Measurements from ENCODE around the gene ZNF277.

The ZNF277 gene

GRCh38 chr7:112206238-112206990 lies at the start of gene ZNF277, which contains the start of gene DOCK4:
Gene ZNF277 (plus strand): TSS chr7:112206695. CDS start chr7:112206717, 22 bp downstream.
Gene DOCK4 (minus strand): TSS chr7:112206399. CDS start chr7:112206138, 261 bp downstream.
- DNase-seq = peak; percentile 96

DNA sequence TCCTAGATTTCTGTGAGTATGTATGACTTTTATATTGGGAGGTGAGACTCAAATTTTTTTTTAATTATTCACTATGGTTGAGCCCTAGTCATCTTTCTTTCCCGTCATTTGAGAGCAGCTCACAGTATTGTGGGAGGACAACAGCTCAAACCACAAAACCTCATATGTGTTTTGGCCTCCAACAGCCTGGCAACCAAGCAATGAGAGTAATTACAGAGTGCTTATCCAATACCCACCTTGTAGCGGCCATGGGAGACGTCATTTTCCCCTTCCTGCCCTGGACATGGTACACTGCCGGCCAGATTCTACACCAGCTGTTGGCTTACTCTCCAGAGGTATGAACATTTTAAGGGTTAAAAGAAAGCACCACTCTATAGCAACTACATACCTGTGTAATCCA lies 49.4 kb upstream of the ZNF277 start:
- DNase-seq = no peak

GRCh38 chr7:112159351-112159750 lies 47.1 kb upstream of the ZNF277 start:
- no peak for DNase-seq

DNA sequence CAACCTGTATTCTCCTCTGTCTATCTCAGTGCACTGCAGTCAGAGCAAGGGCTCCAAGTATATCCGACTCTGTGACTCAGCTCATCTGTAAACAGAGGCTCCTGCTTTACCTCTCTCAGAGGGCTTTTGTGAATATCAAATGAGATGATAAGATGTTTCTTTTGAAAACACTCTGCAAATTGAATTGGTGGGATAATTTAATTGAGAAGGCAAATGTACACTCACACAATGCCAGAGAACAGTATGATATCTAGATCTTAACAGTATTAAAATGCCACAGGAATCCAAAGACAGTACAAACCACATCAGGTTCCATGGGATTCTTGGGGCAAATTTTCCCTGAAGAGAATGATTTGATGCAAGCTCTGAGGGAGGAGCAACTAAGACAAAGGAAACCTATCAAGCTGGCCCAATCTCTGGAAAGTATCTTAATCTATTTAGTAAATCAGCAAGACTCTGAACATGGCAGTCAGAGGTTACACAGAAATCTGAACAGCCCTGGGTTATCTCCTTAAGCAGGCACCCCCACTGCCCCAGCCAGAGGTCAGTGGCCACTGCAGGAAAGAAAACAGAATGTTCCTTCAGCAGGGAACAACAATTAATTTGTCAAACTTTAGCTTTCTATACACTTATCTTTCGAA lies 46.2 kb upstream of the ZNF277 start:
- DNase-seq = no peak

DNA sequence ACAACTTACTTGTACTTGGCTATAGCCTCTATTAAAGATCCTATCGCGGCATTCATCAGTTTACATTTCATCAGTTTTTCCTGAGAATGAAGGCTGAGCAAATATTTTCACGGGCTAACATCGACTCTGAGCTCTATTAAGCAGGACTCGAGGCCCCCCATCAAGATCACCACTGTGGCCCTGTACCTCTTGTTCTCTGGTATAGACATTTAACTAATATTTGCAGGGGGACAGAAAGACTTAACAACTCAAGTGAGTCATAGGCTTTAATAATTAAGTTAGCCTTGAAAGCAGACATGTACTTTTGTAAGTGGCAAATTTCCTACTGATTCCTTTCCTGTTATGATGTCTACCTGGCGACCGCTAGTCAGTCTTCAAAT lies 45.7 kb upstream of the ZNF277 start:
- DNase-seq = no peak

GRCh38 chr7:112161253-112162141 lies 45.0 kb upstream of the ZNF277 start:
- DNase-seq = no peak

GRCh38 chr7:112162142-112162766 lies 44.2 kb upstream of the ZNF277 start:
- DNase-seq = no peak

- no peak for DNase-seq
Observed at GRCh38 chr7:112162784-112163506, 43.5 kb upstream of the ZNF277 start.

GRCh38 chr7:112167147-112167546 lies 39.3 kb upstream of the ZNF277 start:
- DNase-seq = no peak

DNA sequence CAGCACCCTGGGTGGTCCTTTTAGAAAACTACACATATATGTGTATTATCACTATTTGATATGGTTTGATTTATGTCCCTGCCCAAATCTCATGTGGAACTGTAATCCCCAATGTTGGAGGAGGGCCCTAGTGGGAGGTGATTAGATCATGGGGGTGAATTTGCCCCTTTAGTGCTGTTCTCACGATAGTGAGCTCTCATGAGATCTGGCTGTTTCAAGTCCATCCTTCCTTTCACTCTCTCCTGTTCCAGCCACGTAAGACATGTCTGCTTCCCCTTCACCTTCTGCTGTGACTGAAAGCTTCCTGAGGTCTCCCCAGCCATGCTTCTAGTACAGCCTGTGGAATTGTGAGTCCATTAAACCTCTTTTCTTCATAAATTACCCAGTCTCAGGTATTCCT lies 37.6 kb upstream of the ZNF277 start:
- no peak for DNase-seq

DNA sequence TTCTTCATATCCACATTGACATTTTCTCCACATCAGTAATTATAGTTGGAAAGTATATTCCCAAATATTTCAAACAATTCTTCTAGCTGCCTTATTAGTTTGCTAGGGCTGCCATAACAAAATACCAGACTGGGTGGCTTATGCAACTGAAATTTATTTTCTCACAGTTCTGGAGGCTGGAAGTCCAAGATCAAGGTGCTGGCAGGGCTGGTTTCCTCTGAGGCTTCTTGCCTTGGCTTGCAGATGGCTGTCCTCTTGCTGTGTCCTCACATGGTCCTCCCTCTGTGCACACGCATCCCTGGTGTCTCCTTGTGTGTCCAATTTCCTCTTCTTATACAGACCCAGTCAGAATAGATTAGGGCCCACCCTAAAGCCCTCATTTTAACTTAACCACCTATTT lies 34.8 kb upstream of the ZNF277 start:
- no peak for DNase-seq

GRCh38 chr7:112172870-112173567 lies 33.5 kb upstream of the ZNF277 start:
- no peak for DNase-seq

GRCh38 chr7:112173568-112173905 lies 33.0 kb upstream of the ZNF277 start:
- DNase-seq = no peak

DNA sequence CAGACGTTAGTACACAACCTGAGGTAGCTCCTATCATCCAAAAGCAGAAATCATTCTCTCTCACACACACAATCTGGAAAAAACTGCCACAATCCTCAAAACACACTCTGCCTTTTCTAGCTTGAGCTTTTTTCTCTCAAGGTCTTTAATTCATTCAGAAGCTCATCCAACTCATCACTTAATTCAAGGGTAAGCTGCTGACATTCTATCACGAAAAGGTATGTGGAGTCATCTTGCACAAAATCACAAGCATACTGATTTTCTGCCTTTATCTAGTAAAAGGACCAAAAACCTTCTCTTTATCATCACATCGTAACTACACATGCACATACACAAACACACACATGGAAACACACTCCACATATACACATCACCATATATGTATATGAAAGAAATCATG lies 32.3 kb upstream of the ZNF277 start:
- no peak for DNase-seq

DNA sequence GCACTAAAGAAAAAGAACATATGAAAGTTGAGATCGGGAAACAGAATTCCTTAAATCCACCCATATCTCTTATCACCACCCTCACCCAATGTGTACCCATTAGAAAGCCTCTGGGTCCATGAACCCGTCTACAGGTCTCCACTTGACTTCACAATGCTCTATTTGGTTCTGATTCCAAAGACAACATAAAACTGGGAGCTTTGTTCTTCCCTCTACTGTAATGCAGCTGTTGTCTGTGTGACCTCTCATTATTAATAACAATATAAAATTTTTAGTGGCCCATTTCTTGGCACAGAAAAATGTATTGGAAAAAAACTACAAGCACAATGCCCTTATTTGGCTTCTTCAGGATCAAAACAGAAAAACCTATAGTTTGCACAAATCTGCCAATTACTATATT lies 30.3 kb upstream of the ZNF277 start:
- DNase-seq = no peak

DNA sequence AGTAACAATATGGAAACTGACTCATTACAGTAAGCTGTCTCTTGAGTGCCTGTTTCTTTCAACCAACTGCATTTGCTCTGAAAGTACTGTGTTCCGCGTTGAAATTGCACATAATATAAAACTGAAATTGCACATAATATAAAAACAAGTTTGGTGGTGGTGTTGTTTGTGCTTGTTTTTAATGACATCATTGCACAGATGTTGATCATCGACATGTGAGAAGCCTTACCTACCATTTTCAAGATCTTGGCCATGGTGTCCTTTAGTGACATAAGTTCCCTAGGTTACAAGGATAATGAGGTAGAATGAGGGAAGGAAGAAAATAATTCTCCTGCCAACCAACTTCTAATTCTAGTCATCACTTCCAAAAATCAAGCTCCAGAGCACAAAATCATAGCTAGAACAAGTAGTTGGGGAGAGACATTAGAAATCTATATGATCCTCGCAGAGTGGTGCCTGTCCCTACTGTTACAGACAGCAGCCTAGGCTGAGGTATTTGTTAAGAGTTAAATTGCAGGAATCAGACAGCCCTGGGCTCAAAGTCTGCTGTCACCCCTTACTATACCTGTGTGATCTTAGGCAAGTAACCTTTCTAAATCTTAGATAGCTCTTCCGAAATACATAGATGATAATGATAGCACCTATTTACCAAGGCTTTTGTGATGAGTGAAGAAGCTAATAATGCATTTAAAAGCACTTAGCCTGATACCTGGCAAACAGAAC lies 29.6 kb upstream of the ZNF277 start:
- no peak for DNase-seq

DNA sequence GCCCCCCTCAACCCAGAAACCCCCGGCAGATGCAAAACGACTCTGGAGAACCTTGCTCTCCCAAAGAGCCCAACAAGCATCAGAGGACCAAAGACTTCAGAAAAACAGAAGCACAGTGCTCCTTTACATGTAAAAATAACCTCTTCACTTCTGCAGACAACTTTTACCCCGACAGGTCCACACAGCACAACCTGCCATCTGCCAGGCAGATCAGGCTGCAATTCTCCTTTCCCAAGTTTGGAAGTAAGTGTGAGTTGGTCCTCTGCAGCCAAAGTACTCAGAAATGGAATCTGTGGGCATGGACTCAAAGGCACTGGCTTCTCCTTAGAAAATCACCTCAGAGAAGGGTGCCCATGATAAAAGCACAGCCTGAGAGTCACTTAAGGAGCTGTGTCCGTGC lies 26.3 kb upstream of the ZNF277 start:
- no peak for DNase-seq

DNA sequence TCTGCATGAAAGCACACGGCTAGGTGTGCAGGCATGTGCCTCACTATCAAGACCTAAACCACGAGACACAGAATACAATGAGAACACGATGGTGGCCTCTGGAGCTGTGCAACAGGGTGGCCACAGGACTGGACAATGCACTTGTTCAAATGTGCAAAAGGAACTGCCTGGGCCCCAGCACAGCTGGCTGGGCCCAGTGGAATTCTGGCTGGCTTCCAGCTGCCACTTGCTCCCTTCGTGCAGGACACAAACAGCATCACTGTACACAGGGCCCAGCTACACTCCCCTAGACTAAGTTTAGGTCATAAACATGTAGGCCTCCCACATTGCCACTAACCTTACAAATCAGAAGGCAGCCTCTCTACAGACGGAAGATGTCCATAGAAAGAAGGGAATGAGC lies 23.7 kb upstream of the ZNF277 start:
- no peak for DNase-seq

DNA sequence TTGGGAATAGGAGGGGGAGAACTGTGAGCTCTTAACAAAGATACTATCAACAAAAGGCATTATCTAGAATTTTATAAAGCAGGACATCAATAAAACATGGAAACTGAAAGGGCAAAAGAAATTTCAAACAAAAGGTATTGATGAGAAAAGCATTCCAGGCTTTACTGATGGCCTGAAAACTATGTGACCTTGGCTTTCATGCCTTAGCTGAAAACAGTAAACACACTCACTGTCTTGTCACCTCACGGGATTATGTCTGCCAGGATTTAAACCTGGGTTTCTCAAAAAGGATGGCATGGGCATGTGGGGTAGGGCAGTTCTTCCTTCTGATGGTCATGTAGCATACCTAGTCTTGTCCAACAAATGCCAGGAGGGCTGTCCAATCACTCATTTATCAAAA lies 23.2 kb upstream of the ZNF277 start:
- no peak for DNase-seq

DNA sequence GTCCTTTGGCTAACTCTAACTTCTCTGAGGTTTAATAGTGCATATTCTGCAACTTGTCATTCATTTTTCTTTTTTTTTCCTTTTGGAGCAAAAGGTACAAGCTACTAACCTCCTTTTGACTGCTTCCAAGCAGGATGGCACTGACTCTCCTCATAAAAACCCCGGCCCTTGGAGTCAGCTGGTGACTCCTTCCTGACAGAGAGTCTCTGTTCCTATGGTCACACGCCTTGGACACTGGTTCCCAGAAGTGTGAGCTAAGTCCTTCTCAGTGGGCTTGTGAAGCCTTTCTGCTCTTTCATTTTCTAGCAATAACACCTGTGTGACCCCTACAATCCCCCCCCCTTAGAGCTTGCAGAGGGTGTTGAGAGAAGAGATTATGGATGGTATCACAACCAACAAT lies 22.0 kb upstream of the ZNF277 start:
- DNase-seq = no peak

Data from CD4-positive, alpha-beta T cell treated with Interferon gamma for 1 hour (primary cell).